Heart left ventricle (tissue), 13 donors: Measurements from ENCODE around the gene GPR65.

Experiments
- CTCF ChIP-seq, 12 donors: fragments of 200-600 bp; sonication (generic) in 4 of 12; IDR thresholded peaks; one replicate each; pipeline versions ENCODE4 v1.5.0 to v1.8.0; 2018 to 2022; ENCODE audit warnings: antibody characterized with exemption in 12 of 12, mild to moderate bottlenecking in 5 of 12
- POLR2A ChIP-seq, 2 donors: fragments of 450-650 bp; IDR thresholded peaks; one replicate each; pipeline ENCODE4 v1.6.1; 2017; ENCODE audit warnings: antibody characterized with exemption in 2 of 2, mild to moderate bottlenecking in 2 of 2, moderate library complexity in 2 of 2
- donor health status: ischemic (EF 13 %, LVEDD 7.1; RV severe dilation, severe dysfunction).
- donor health status: DM: no; HTN: yes; CAD: no.
- donor health status: DM: no; HTN: no; CAD: no.
- donor health status: ischemic (EF 25% LVEDD 6.9; RV normal size, moderate dysfunction).
- donor health status: ischemic (EF 25% LVEDD 5.7; RV mildly dilated, moderate dysfunction).
- donor health status: ischemic (EF 35%, LVEDD 5.7; RV mildly dilated, moderate dysfunction).
- donor health status: nonischemic (EF 11% LVEDD 7.7; RV severe dilation, severe dysfunction).
- donor health status: DM: yes; HTN: yes; CAD: no.
- donor health status: PGD.
- donor health status: ischemic (EF 29% LVEDD 5.4; RV normal size, mild dysfunction).
- donor health status: nonischemic (EF 23%, LVEDD 6.1; RV moderate dilation, normal function).

- TF ChIP-seq POLR2A (IDR thresholded peaks at IDR 0.05) (no peak), CTCF (IDR thresholded peaks at IDR 0.05) (no peak)
Measured at GRCh38 chr14:88005978-88006851, 1.3 kb downstream of the GPR65 start.
